Stimulated activated CD8-positive, alpha-beta memory T cell treated with anti-CD3 and anti-CD28 coated beads, Interleukin-7, amount 100 ng/mL, for 24 hours (primary cell): ENCODE measurements around the gene CHRNA9.

Experiments used
- DNase-seq: peaks from one replicate; pipeline ENCODE4 v3.0.0-alpha.2; 2020; ENCODE audit warnings: low read depth

The CHRNA9 gene

DNA sequence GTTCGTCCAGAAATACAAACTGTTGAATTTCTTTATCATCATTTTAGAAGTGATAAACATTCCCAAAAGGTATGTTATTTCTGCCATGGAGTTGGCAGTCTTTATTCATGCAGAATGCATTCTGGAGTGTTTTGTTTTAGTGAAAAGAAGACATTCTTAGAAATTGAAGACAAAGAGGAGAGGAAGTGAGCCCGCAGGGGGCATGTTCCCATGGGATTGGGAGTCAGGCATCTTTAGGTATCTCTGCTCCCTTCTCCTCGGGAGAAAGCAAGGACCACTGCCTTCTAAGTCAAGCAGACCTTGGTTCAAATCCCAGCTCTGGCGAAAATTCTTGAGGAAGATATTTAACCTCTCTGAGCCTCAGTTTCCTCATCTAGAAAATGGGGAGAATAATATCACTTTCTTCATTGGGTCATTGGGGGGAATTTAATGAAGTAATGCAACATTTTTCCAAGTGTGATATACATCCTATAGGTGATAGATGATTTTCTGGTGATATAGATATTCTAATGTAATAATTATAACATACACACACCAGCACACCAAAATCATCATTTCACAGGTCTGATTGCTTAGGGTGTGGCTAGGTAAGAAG lies 26.5 kb upstream of the CHRNA9 start:
- DNase-seq = no peak

DNA sequence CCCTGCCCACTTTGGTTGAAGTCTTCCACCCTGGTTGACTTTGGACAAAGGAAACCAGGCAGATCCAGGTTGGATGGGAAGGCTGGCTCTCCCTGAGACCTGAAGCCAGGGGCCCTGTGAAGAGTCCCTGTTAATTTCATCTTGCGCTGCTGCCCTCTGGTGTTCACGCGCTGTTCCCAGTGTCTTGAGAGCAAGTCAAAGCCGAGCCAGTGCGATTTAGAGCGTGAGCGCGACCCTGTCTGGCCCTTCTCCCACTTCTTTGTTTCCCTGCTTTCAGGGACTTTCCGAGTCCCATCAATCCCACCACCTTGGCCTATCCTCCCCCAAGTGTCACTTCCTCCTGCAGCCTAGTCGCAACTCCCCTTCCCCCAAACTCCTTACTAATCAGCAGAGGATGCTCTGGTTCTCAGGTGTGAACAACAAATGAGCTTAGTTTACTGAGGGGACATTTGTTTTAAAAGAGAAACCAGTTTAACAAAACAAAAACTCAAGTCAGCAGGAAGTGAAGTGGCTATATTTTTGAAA lies 25.8 kb upstream of the CHRNA9 start:
- peak; percentile 85 for DNase-seq

DNA sequence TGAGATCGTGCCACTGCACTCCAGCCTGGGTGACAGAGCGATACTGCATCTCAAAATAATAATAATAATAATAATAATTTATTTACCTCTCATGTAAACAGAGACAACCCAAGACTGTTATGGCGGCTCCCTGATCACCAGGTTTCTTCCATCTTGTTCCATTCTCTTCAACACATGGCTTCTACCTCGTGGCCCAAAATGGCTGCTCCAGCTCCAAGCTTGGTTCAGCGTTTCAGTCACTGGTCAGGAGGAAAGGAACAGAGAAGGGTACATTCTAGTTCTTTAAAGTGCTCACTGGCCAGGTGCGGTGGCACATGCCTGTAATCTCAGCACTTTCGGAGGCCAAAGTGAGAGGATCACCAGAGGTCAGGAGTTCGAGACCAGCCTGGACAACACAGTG lies 24.9 kb upstream of the CHRNA9 start:
- no peak for DNase-seq

DNA sequence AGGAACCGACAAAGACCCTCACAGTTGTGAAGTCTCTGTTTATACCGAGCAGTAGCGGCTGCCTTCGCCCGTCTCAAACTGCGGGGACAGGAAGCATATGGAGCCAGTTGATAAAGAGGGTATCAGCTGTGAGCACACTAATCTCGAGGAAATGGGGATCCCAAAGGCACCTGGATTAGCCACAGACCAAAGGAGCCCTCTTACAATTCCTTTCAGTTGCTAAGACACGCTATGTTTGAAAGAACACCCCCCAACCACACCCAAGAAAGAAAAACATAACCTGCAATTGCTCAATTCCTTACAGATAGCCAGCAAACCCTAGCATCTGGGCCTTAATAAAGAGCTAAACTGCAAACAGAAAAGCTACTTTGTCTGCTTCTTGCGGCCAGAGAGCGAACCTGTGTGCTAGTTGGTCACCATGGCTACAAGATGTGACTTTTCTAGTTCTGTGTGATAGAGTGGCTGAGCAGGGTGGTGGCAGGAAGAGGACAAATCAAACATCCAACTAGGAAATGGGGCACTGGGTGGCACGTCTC lies 23.3 kb upstream of the CHRNA9 start:
- no peak for DNase-seq

DNA sequence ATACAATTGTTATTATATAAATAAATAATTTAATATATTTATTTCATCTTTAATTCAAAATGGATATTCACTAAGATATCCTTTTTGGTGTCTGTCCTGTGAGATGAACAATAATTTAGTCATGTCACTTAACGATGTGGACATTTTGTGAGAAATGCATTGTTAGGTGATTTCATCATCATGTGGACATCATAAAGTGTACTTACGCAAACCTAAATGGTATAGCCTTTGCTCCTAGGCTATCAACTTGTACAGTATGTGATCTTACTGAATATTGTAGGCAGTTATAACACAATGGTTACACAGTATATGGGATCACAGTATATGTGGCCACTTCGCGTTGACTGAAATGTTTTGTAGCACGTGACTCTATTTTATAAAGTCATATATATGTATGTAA lies 20.2 kb upstream of the CHRNA9 start:
- DNase-seq = no peak

DNA sequence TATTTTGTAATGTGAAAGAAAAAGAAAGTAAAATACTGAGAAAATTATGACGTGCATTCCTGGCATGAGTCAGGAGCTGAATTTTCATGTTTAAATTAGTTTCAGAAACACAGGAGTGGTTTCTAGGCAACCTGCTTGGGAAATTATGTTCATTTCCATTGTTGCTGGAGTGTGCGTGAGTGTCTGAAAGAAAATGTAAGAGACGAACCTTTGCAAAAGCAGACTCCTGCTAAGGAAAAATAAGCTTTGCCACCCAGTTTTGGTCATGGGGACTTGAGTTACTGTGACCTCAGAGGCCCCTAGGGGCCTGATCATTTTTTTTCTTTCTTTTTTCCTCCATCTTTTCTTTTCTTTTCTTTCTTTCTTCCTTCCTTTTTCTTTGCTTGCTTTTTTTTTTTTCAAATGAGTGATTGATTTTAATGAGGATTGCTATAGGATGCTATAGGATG lies 18.8 kb upstream of the CHRNA9 start:
- no peak for DNase-seq

DNA sequence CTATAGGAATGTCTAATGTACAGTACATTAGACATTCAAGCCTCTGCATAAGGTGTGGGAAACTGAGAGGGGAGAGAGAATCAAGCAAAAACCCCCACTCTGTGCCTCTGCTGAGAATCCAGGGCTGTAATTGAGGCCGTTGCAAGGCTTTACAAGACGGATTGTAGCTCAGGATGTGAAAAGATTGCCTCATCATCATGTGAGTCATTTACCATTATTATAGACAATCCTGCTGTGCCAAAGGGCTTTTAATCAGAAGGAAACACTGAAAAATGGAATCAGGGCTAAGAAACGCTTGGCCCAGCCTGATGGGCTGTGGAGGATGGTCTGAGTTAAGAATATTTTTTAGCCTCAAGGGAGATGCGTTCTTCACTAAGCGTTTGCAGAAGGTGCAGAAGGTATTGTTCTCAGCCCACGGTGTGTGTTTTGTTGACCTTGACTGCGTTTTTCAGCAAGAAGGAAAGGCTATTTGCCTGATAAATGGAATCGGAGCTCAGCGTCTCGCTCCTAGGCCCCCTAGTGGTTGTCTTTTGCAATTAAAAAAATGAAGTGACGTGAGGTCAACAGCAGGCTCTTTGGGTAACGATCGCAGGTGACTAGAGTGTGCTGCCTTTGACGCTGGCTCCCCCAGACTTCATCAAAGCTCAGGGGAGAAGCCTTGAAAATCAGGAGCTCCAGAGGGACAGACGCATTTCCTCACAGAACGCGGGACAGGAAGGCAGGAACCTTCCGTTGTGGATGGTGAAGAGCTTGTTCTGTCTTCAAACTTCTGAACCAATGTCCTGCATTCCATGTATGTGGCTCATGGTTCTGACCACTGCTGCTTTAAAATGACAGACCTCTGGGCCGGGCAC lies 18.1 kb upstream of the CHRNA9 start:
- no peak for DNase-seq

DNA sequence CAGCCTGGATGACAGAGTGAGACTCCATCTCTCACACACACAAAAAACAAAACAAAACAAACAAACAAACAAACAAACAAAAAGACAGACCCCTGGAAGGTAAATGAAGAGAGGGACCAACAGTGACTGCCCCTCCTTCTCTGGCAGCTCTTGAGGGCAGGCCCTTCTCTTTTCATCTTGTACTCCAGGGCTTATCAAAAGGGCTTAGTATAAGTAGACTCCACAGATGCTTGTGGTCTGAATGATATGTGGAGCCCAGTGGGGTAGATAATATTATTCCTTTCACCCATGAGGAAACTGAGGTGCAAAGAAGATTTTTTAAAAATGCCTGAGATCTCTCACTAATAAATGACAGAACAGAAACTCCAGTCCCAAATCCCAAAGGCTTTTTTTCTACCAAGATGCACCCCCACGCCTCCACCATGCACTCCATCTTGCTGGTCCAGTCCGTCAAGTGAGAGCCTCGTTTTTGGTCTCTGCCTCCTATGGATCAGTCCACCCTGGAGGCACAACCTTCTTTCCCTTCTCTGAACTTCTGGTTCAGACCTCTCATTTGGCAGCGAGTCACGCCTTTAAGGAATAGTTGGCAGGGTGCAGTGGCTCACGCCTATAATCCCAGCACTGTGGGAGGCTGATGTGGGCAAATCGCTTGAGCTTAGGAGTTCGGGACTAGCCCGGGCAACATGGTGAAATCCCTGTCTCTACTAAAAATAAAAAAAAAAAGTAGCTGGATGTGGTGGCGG lies 17.0 kb upstream of the CHRNA9 start:
- DNase-seq = no peak

DNA sequence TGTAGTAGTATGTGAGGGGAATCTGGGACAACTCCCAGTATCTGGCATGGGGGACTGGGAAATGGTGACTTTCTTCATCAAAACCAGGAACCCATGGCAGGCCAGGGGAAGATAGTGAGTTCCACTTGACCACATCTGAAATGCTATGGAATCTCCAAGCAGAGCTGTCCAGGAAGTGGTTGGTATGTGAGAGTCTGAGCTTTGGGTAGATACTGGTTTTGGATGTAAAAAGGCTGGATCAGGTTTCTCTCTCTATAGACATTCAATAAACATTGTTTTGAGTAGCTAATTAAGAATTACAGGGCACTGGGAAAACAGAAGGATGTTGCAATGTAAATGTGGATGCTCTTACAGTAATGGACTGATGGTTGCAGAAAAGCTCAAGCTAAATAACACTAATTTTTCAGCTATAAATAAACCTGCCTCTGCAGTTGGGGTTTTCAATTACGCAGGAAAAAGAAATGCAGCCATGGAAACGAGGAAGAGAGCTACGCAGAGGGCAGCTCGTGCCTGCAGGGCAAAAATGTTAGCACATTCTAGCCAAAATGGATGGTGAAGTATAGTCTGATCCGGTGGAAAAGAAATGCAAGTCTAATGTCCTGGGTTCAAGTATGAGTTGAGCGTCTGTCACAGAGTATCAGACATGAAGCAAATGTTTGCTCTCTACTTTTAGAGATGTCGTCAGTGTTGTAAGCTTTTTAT lies 13.4 kb upstream of the CHRNA9 start:
- DNase-seq = no peak

DNA sequence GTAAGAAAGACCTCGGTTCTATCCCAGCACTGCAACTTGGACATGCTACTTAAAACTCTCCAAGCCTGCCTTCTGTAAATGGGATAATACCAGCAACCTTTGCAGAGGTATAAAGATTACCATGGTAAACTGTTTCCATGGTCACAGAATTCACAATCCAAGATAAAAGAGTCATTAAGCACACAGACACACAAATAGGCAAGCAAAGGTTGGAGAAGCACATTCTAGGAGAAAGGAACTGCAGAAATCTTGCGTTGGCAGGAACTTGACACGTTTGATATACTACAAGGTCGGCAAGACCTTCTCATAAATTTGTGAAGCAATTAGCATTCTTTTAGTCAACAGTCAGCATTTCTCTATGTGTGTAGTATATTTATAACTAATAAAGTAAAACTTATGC lies 12.3 kb upstream of the CHRNA9 start:
- no peak for DNase-seq

DNA sequence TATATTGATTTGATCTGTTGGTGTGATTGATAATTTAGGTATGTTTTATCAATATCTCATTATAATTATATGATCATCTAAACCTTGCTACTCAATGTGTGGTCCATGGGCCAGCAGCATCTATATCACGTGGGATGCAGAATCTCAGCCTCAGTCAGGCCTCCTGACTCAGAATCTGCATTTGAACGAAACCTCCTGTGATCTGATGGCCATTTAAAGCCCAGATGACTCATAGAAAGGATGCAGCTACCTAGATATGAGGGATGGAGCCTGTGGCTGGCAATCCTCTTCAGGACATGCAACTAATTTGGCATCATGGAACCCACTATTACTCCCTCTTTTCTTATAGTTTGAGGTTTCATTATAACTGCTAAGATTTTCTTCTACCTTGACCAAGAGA lies 11.3 kb upstream of the CHRNA9 start:
- DNase-seq = no peak

DNA sequence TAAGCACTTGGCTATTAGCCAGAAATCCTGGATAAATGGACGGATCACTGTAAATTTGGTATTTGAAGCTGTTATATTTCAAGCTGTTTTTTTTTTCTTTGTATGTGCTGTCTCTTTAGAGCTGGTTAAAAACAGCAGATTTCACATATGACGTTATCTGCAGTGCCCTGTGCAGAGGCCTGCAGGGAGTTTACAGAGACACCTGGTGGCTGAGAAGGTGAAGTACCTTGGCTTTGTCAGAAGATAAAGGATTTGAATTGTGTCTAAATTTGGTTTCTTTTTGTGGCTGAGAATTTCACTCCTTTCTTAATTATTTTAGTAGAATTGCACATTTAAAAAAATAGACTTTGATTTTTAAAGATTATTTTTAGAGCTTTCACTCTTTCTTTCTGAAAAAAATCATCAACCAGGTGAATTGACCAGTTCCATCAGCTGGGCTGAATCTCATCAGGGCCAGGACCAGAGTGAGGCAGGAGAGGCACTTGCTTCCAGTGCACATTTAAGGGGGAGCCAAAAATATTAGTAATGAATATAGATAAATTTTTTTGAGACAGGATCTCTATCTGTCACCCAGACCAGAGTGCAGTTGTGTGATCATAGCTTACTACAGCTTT lies 9.6 kb upstream of the CHRNA9 start:
- no peak for DNase-seq

DNA sequence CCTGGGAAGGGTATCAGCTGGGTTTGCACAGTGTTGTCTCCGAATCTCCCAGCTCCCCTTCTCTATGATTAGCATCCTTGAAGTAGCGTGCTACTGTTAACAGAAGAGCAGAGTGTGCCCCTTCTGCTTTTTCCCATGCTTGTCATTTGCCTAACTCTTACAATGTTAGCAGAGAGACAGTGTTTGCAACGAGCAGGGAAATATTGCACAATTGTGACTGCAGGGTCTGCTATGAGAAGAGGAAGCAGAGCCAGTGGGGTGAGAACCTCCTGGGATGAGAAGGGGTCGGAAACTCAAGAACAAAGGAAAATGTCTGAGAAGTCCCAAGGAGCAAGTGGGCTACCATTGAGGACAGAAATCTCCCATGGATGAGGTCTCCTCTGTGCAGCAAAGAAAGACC lies 7.8 kb upstream of the CHRNA9 start:
- DNase-seq = no peak

DNA sequence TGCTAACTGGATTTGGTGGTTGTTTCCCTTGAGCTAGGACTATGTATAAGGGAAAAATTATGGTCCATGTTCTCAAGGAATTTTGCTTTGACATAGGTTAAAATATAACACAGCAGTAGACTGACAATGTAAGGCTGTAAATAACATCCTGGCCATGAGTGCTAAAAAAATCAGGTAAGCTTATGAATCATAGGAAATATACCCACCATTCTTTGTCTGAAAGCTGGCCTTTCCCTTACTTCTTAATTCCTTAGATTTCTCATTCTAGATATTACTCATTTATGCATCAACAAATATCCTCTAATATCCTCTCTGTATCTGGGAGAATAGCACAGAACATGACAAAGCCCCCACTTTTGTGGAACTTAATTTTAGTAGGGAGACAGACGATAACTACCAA lies 6.8 kb upstream of the CHRNA9 start:
- no peak for DNase-seq

DNA sequence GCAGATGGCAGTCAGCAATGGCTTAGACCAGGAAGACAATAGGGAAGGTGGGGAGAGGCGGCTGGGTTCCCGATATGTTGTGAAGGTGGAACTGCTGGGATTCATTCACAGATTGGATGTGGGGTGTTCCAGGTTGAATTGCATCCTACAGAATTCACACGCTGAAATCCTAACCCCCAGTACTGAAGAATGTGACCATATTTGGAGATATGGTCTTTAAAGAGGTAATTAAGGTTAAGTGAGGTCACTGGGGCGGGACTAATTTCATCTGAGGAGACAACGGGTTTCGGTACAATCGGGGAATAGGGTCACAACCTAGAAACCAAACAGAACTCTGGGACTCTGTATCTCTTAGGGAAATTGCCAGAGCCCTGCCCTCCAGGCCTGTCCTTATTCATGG lies 5.3 kb upstream of the CHRNA9 start:
- DNase-seq = no peak

DNA sequence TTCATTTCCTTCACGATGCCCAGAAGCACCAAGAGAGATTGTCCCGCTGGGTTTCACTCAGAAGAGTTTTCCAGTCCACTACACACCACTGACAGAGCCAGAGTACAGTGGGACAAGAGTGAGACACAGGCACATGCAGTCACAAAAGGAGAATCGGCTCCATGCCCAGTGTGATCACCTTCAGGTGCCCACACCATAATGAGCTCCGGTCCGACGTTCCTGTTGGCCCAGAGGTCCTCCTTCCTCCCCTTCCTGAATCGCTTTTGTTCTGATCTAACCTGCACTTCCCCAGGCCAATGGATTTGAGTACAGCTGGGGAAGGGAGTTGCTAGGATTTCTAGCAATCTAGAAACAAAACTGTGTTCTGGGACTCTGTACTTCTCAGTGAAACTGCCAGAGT lies 4.6 kb upstream of the CHRNA9 start:
- DNase-seq = no peak

DNA sequence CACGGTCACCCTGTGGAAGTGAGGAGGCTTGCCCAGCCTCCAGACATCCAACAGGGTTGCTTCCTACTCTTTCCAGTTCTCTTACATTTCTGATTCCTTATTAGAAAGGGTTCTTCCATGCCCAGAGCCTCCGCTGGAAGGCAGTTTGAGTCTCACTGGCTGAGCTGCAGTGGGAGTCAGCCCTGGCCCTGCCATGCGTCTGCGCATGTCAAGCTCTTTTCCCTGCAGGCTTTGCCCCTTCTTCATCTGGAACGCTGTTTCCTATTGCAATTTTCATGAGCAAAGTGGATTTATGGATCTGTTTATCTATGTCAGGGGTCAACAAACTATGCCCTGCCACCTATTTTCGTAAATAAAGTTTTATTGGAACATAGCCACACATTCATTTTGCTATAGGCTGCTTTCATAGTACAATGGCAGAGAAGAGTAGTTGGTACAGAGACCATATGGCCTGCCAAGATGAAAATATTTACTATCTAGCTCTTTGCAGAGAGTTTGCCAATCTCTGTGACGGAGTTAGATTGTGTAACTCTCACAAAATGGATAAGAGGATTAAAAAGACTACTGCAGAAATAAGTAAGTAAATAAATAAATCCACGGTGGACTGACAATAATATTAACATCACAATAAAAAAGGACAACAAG lies 3.9 kb upstream of the CHRNA9 start:
- no peak for DNase-seq

DNA sequence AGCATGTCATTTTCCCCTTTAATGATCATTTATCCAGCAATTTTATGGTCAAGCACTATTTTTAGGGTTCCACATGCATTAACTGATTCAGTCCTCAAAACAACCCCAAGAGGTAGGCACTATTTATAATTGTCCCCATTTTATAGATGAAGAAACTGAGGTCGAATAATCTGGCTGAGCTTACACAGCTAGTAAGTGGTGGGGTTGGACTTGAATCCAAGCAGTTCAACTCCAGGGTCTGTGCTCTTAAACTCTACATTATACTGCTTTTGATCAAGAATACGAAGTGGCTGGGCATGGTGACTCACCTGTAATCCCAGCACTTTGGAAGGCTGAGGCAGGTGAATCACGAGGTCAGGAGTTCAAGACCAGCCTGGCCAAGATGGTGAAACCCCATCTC lies 3.2 kb upstream of the CHRNA9 start:
- no peak for DNase-seq

DNA sequence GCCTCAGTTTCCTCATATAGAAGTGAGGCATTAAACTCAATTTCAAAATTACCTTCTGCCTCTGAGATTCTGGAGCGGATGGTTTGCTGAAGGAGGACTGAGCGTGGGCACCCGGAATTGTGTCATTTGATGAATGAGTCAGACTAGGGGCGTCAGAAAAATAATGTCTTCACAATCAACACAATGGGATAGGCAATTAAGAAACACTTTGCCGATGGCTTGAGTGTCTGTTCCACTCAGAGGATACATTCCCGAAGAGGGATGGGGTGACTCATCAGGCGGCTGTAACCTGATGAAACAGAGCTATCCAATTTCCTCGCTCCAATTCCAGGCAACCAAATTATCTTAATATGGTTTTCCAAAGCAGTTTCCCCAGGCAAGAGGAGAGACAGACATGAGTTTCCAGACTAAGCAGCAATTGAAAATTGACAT lies 1.2 kb upstream of the CHRNA9 start:
- DNase-seq = no peak

DNA sequence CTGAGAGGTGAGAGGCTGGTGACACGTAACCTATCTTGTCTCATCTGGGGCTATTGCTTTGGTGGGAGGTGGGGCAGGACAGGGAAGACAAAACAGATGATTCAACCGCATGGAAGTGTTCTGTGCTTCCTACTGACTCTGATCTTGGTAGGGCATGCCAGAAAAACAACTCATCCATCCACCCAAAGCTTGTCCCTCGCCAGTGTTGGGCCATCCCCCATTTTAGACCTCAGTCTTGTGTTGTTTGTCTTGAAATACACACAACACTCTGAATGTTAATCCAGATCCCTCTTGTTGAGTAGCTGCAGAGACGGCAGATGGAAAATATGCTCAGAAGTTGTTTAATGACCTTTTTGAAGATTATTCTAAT lies 377 bp downstream of the CHRNA9 start:
- no peak for DNase-seq

DNA sequence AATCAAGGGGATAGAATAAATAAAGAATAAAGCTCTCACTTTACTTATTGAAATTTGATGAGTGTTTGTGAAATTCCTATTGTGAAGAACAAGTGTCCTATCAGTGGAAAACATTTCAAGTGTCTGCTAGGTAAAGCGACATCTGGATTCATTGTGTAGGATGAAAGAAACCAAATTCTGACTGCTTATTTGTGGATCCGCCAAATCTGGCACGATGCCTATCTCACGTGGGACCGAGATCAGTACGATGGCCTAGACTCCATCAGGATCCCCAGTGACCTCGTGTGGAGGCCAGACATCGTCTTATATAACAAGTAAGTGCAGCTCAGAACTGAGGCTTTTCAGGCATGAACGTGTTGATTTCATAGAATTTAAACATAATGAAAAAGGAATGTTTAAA lies 1.9 kb downstream of the CHRNA9 start:
- no peak for DNase-seq
